CD4-positive, alpha-beta T cell (primary cell): ENCODE results near the gene CLBA1. TPM values are rescaled to one million over a fixed set of nuclear protein-coding genes. Genes with fewer than 3 reads are reported as not detected.
"Not testable (repeated sequence)": the region's sequence is repeated elsewhere in the genome, so short reads cannot be mapped to it uniquely, and the experiment has no call there.

Experiments
- ATAC-seq: fragments of 200-7000 bp; cut with Tn5 transposase; one replicate; pipeline ENCODE4 v1.10.0; 2022; ENCODE audit warnings: mild to moderate bottlenecking; ENCODE audit not compliant: poor library complexity
- CTCF ChIA-PET: fragments of 350-600 bp; sonication (Branson Sonifier 250); formaldehyde crosslinking; loops from one replicate; lab custom pipeline; 2021; ENCODE audit warnings: antibody characterized with exemption, inconsistent platforms; lab: Charles Lee
- POLR2A ChIA-PET: fragments of 350-600 bp; sonication (Branson Sonifier 250); formaldehyde crosslinking; loops from one replicate; lab custom pipeline; 2021; ENCODE audit warnings: antibody characterized with exemption, inconsistent platforms; lab: Charles Lee
- DNase-seq, 14 experiments: peaks; one replicate each; pipeline ENCODE4 v3.0.0-alpha.2; 2013 to 2020; ENCODE audit warnings: mixed read lengths in 2 of 14
- H3K27ac ChIP-seq, 2 donors: one replicate each; pipeline versions ENCODE4 v1.5.1 to v1.7.0; 2013; ENCODE audit warnings: low read length in 2 of 2, low read depth in 1 of 2, mild to moderate bottlenecking in 1 of 2
- H3K27me3 ChIP-seq, 2 experiments: 1 replicate in 1 of 2; 2 replicates in 1 of 2; pipeline versions ENCODE4 v1.6.1 to v1.7.0; 2013; ENCODE audit warnings: low read length in 2 of 2, control low read depth in 1 of 2, mild to moderate bottlenecking in 1 of 2, moderate library complexity in 1 of 2; ENCODE audit not compliant: insufficient read depth in 2 of 2, control insufficient read depth in 1 of 2
- H3K36me3 ChIP-seq: one replicate; pipeline ENCODE4 v1.6.1; 2013; ENCODE audit warnings: low read length, control low read depth; ENCODE audit not compliant: insufficient read depth
- H3K4me1 ChIP-seq: one replicate; pipeline ENCODE4 v1.6.1; 2013; ENCODE audit warnings: low read length, control low read depth; ENCODE audit not compliant: insufficient read depth
- H3K4me3 ChIP-seq: one replicate; pipeline ENCODE4 v1.5.1; 2013; ENCODE audit warnings: mild to moderate bottlenecking, low read length, moderate library complexity
- H3K9me3 ChIP-seq, 2 experiments: 1 replicate in 1 of 2; 2 replicates in 1 of 2; pipeline versions ENCODE4 v1.6.1 to v1.7.0; 2013; ENCODE audit warnings: low read length in 2 of 2, mild to moderate bottlenecking in 2 of 2, control low read depth in 1 of 2, moderate library complexity in 1 of 2; ENCODE audit not compliant: control insufficient read depth in 1 of 2, insufficient read depth in 1 of 2
- H3K27ac Mint-ChIP-seq: one replicate; pipeline ENCODE4 v1.8.0; 2020; ENCODE audit warnings: mixed read lengths
- H3K27me3 Mint-ChIP-seq: one replicate; pipeline ENCODE4 v1.8.0; 2021; ENCODE audit warnings: mixed read lengths
- H3K36me3 Mint-ChIP-seq: one replicate; pipeline ENCODE4 v1.8.0; 2021; ENCODE audit warnings: low read depth, mixed read lengths
- H3K4me1 Mint-ChIP-seq: one replicate; pipeline ENCODE4 v1.8.0; 2021; ENCODE audit warnings: low read depth, mixed read lengths
- H3K4me3 Mint-ChIP-seq: one replicate; pipeline ENCODE4 v1.8.0; 2020; ENCODE audit warnings: mild to moderate bottlenecking, mixed read lengths
- H3K9me3 Mint-ChIP-seq: one replicate; pipeline ENCODE4 v1.8.0; 2020; ENCODE audit warnings: mixed read lengths
- intact Hi-C, 2 experiments: fragments of 100-400 bp; cut with DNase I in 1 of 2; cut with micrococcal nuclease in 1 of 2; formaldehyde crosslinking; loops; one replicate each; pipeline versions ENCODE4 v1.15.1 to v1.9.0; 2023 to 2025; cut with DNase I, micrococcal nuclease
- total RNA-seq, 174 experiments: library from RNA in 2 of 174; stranded (reverse) in 2 of 174; gene quantifications; one replicate each; pipeline ENCODE4 v1.2.3 and lab custom pipeline; 2021 to 2026

The CLBA1 gene
- total RNA-seq, 2 experiments from 2014 or later = 1.7 to 1.8 TPM

DNA sequence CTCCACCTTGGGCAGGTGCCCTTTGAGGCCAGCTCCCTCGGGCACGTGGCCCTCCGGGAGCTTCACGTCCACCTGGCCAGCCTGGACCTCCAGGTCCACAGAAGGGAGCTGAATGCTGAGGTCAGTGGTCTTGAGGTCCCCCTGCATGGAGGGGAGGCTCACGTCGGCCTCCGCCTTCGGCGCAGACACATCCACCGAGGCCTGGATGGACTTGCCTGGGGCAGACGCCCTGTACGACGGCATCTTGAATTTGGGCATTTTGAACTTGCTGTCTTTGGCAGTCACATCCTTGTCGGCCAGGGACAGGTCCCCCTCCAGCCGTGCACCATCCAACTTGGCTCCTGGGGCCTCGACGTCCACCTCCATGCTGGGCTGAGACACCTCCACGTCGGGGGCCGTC, 40.3 kb upstream of the CLBA1 start:
- H3K27me3 Mint-ChIP-seq, H3K9me3 Mint-ChIP-seq, CTCF ChIA-PET, H3K4me1 Mint-ChIP-seq, H3K4me3 Mint-ChIP-seq, H3K27ac ChIP-seq, H3K36me3 Mint-ChIP-seq, H3K4me3 ChIP-seq, H3K27me3 ChIP-seq, POLR2A ChIA-PET, H3K9me3 ChIP-seq, H3K27ac Mint-ChIP-seq, H3K4me1 ChIP-seq, H3K36me3 ChIP-seq, intact Hi-C loops, ATAC-seq, DNase-seq: not testable (repeated sequence)

DNA sequence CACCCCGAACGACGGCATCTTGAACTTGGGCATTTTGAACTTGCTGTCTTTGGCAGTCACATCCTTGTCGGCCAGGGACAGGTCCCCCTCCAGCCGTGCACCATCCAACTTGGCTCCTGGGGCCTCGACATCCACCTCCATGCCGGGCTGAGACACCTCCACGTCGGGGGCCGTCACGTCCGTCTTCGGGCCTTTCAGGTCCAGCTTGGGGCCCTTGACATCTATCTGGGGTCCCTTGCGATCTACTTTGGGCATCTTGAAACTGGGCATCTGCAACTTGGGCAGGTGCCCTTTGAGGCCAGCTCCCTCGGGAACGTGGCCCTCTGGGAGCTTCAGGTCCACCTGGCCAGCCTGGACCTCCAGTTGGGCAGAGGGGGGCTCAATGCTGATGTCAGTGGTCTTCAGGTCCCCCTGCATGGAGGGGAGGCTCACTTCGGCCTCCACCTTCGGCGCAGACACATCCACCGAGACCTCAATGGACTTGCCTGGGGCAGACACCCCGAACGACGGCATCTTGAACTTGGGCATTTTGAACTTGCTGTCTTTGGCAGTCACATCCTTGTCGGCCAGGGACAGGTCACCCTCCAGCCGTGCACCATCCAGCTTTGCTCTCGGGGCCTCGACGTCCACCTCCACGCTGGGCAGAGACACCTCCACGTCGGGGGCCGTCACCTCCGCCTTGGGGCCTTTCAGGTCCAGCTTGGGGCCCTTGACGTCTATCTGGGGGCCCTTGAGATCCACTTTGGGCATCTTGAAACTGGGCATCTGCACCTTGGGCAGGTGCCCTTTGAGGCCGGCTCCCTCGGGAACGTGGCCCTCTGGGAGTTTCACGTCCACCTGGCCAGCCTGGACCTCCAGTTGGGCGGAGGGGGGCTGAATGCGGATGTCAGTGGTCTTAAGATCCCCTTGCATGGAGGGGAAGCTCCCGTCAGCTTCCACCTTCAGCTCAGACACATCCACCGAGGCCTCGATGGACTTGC, 39.3 kb upstream of the CLBA1 start:
- H3K4me1 ChIP-seq, H3K4me3 Mint-ChIP-seq, H3K4me1 Mint-ChIP-seq, H3K4me3 ChIP-seq, H3K36me3 ChIP-seq, H3K9me3 Mint-ChIP-seq, H3K27me3 Mint-ChIP-seq, H3K27ac Mint-ChIP-seq, H3K27ac ChIP-seq, POLR2A ChIA-PET, H3K36me3 Mint-ChIP-seq, intact Hi-C loops, CTCF ChIA-PET, ATAC-seq, DNase-seq, H3K27me3 ChIP-seq, H3K9me3 ChIP-seq: not testable (repeated sequence)

DNA sequence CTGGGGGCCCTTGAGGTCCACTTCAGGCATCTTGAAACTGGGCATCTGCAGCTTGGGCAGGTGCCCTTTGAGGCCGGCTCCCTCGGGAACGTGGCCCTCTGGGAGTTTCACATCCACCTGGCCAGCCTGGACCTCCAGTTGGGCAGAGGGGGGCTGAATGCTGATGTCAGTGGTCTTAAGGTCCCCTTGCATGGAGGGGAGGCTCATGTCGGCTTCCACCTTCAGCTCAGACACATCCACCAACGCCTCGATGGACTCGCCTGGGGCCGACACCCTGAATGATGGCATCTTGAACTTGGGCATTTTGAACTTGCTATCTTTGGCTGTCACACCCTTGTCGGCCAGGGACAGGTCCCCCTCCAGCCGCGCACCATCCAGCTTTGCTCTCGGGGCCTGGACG, 38.4 kb upstream of the CLBA1 start:
- H3K27ac Mint-ChIP-seq, POLR2A ChIA-PET, ATAC-seq, H3K36me3 Mint-ChIP-seq, H3K4me1 ChIP-seq, H3K9me3 Mint-ChIP-seq, H3K9me3 ChIP-seq, H3K36me3 ChIP-seq, H3K4me3 ChIP-seq, H3K27me3 Mint-ChIP-seq, H3K4me1 Mint-ChIP-seq, intact Hi-C loops, H3K4me3 Mint-ChIP-seq, H3K27me3 ChIP-seq, CTCF ChIA-PET, H3K27ac ChIP-seq, DNase-seq: not testable (repeated sequence)

DNA sequence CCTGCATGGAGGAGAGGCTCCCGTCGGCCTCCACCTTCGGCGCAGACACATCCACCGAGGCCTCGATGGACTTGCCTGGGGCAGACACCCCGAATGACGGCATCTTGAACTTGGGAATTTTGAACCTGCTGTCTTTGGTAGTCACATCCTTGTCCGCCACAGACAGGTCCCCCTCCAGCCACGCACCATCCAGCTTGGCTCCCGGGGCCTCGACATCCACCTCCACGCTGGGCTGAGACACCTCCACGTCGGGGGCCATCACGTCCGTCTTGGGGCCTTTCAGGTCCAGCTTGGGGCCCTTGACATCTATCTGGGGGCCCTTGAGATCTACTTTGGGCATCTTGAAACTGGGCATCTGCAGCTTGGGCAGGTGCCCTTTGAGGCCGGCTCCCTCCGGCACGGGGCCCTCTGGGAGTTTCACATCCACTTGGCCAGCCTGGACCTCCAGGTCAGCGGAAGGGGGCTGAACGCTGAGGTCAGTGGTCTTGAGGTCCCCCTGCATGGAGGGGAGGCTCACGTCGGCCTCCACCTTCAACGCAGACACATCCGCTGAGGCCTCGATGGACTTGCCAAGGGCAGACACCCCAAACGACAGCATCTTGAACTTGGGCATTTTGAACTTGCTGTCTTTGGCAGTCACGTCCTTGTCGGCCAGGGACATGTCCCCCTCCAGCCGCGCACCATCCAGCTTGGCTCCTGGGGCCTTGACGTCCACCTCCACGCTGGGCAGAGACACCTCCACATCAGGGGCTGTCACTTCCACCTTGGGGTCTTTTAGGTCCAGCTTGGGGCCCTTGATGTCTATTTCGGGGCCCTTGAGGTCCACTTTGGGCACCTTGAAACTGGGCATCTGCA, 37.5 kb upstream of the CLBA1 start:
- H3K27me3 ChIP-seq, POLR2A ChIA-PET, H3K9me3 ChIP-seq, H3K9me3 Mint-ChIP-seq, CTCF ChIA-PET, H3K4me1 Mint-ChIP-seq, H3K4me3 ChIP-seq, H3K27ac ChIP-seq, ATAC-seq, H3K36me3 ChIP-seq, H3K4me3 Mint-ChIP-seq, H3K4me1 ChIP-seq, H3K27me3 Mint-ChIP-seq, DNase-seq, intact Hi-C loops, H3K36me3 Mint-ChIP-seq, H3K27ac Mint-ChIP-seq: not testable (repeated sequence)
